ENCODE results near the gene CAPN3.
"Not testable (repeated sequence)": the region's sequence is repeated elsewhere in the genome, so short reads cannot be mapped to it uniquely, and the experiment has no call there.

Gene CAPN3

GRCh38 chr15:42359249-42359648 lies at the start of gene CAPN3:
TSS of gene CAPN3 (plus strand) at chr15:42359501. CDS start at chr15:42359806, 305 bp downstream.
- DNase-seq (ENCODE audit: low read depth in 2 of 3, low spot score in 2 of 3), result no peak

DNA sequence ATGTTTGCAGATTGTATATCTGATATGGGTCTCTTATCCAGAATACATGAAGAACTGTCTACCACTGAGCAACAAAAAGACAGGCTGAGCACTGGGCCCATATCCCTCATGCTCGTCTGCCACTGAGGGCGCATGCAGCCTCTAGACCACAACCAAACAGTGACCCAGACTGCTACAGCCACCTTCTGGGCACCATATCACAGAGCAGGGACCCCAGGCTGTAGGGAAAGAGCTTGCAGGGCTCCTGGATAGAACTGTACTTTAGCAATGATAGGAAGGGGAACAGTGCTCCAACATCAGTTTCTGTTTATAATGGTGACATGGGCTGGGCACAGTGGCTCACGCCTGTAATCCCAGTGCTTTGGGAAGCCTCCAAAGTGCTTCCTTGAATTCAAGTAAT lies 45.8 kb upstream of the CAPN3 start:
- no peak for DNase-seq (ENCODE audit: low read depth in 2 of 3, low spot score in 2 of 3)

- no peak for DNase-seq (ENCODE audit: low read depth in 2 of 3, low spot score in 2 of 3)
Measured at GRCh38 chr15:42314818-42315217, 44.5 kb upstream of the CAPN3 start.

- no peak for DNase-seq (ENCODE audit: low read depth in 2 of 3, low spot score in 2 of 3)
Measured at GRCh38 chr15:42315521-42315920, 43.8 kb upstream of the CAPN3 start.

- DNase-seq (ENCODE audit: low read depth in 2 of 3, low spot score in 2 of 3), result not testable (repeated sequence)
Measured at GRCh38 chr15:42316282-42316805, 43.0 kb upstream of the CAPN3 start.

- DNase-seq (ENCODE audit: low read depth in 2 of 3, low spot score in 2 of 3), result no peak
Measured at GRCh38 chr15:42319206-42319605, 40.1 kb upstream of the CAPN3 start.

DNA sequence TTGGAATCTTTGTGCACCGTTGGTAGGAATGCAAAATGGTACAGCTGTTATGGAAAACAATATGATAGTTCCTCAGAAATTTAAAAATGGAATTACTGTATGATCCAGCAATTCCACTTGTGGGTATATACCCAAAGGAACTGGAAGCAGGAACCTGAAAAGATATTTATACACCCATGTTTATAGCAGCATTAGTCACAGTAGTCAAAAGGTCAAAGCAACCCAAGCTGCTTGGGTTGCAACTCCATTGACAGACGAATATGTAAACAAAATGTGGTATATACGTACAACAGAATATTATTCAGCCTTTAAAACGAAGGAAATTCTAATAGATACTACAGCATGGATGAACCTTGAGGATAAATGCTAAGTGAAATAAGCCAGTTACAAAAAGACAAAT lies 35.0 kb upstream of the CAPN3 start:
- no peak for DNase-seq (ENCODE audit: low read depth in 2 of 3, low spot score in 2 of 3)

GRCh38 chr15:42329161-42329560 lies 30.1 kb upstream of the CAPN3 start:
- DNase-seq (ENCODE audit: low read depth in 2 of 3, low spot score in 2 of 3), result no peak

DNA sequence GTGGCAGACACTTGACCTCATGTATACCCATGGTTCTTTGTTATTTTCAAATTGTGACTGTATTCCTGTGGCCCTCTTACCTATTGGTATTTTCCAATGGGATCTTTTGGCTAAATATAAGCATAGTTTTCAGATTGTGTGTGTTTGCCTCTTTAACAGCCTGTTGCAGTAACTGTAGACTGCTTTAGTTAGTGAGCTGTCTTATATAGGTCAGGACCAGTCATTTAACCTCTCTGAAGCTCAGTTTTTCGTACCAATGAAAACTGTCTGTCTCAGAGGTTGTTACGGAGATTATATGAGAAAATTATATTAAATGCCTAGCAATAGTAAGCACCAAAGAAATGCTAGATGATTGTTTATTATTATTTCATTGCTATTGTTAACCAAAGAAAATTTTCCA lies 29.3 kb upstream of the CAPN3 start:
- no peak for DNase-seq (ENCODE audit: low read depth in 2 of 3, low spot score in 2 of 3)

GRCh38 chr15:42331235-42331634 lies 28.1 kb upstream of the CAPN3 start:
- DNase-seq (ENCODE audit: low read depth in 2 of 3, low spot score in 2 of 3), result no peak

DNA sequence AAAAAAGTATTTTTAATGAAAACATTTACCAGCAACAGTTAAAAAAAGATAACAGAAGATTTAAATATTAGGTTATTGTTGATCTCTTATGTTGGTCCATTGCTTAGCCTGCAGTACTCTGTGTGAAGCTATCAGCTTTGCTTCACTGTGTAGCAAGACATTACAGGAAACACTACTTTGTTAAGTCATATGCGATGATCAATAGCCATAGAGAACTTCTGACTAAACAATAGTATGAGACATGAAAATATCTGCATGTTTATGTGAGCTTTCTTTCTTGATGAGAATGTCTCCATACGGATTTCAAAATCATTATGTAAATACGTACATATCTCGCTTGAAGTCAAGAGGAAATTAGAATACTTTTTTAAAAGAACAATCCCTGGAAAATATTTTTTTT lies 27.0 kb upstream of the CAPN3 start:
- DNase-seq (ENCODE audit: low read depth in 2 of 3, low spot score in 2 of 3), result no peak

- no peak for DNase-seq (ENCODE audit: low read depth in 2 of 3, low spot score in 2 of 3)
Measured at GRCh38 chr15:42335074-42335473, 24.2 kb upstream of the CAPN3 start.

DNA sequence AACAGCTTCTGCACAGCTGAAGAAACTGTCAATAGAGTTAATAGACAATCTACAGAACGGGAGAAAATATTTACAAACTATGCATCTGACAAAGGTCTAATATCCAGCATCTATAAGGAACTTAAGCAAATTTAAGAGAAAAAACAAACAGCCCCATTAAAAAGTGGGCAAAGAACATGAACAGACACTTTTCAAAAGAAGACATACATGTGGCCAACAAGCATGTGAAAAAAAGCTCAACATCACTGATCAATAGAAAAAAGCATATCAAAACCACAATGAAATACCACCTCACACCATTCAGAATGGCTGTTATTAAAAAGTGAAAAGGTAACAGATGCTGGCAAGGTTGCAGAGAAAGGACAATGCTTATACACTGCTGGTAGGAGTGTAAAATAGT lies 22.7 kb upstream of the CAPN3 start:
- DNase-seq (ENCODE audit: low read depth in 2 of 3, low spot score in 2 of 3), result not testable (repeated sequence)

DNA sequence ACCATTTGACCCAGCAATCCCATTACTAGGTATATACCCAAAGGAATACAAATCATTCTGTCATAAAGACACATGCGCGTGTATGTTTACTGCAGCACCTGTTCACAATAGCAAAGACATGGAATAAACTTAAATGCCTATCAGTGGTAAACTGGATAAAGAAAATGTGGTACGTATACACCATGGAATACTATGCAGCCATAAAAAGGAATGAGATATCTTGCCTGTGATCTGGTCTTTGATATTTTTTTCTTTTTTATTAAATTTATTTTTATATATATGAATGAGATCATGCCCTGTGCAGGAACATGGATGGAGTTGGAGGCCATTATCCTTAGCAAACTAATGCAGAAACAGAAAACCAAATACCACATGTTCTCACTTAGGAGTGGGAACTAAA lies 22.2 kb upstream of the CAPN3 start:
- DNase-seq (ENCODE audit: low read depth in 2 of 3, low spot score in 2 of 3), result not testable (repeated sequence)

GRCh38 chr15:42338500-42338899 lies 20.8 kb upstream of the CAPN3 start:
- DNase-seq (ENCODE audit: low read depth in 2 of 3, low spot score in 2 of 3), result no peak

DNA sequence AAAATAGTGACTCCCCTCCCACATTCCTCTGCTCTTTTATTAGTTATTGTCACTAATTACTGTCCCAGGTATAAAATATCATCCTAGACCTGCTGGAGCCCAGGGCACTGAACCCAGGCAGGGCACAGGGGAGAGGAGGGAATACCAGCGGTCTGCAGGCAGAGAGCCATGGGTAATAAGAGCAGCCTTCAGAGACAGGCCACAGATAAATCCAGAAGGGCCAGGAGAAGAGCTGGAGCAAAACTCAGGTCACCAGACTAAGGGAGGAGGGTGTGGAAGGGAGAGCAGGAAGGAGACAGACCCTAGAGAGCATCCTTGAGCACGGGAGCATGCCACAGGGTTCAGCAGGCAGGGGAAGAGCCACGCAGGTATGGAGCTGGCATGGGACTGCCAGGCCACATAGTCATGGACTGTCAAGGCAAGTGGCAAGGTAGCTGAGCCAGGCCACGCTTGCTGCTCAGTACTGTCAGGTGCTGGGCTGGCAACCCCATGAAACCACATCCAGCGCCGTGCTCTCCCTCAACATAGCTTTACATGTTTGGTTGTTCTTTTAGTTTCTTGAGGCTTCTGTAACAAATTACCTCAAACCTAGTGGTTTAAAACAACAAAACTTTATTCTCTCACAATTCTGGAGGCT lies 15.6 kb upstream of the CAPN3 start:
- DNase-seq (ENCODE audit: low read depth in 2 of 3, low spot score in 2 of 3), result no peak

DNA sequence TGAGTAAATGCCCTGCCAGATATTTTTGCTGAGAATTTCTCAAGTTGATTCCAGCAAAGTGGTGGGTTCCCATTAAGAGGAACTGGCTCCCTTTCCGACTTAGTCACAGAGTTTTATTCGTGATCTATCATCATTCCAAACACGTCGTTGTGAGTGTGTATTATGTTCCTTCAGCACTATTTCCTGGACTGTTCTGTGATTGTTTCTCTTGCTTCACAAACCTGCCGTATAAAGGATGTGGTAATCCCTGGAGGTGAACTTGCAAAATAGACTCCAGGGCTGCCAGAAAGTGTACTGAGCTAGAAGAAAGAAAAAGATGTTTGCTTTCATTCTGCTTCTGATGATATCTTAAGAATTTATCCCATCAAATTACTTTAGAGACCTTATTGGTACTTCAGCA lies 14.5 kb upstream of the CAPN3 start:
- DNase-seq (ENCODE audit: low read depth in 2 of 3, low spot score in 2 of 3), result no peak

DNA sequence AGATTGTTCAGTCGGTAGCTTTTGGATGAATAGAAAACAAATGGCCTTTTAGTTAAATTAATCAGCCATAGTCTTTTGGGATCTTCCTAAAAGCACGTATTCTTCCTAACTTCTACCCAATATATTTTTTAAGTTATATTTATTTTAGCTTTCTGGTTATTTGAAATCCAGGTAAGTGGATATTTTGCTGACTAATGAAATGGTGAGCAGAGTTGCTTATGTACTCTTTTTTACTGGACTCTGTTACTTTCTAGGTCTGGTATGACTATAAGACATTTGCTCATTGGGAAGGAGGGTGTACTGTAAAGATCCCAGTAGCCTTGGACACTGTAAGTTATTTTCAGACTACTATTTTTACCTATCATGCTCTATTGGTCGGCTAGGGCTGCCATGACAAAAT lies 13.8 kb upstream of the CAPN3 start:
- DNase-seq (ENCODE audit: low read depth in 2 of 3, low spot score in 2 of 3), result no peak

DNA sequence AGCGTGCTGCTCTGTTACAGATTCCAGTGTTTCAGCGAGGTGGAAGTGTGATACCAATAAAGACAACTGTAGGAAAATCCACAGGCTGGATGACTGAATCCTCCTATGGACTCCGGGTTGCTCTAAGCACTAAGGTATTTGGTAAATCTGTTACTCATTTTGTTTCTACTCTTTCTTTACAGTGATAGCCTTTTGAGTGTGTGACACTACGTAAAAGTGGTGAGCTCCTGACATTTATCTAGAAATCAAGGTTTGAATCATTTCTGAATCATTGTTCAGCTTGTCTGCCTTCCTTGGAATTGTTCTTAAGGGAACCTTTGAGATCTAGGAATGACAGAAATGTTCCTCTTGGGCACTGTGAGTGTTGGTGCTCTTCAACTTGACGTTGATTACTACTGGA lies 11.2 kb upstream of the CAPN3 start:
- DNase-seq (ENCODE audit: low read depth in 2 of 3, low spot score in 2 of 3), result no peak

DNA sequence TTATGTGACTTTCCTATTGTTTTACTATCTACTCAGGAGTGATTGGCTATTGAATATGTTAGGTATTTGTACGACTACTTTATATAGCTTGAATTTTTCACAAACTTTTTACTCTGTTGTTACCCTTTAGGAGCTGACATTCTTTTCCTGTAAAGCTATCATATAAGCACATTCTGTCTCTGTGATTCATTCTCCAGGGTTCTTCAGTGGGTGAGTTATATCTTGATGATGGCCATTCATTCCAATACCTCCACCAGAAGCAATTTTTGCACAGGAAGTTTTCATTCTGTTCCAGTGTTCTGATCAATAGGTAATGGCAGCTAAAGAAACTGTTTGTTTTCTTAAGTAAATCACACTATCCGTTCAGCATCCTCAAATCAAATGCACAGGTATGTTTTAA lies 10.1 kb upstream of the CAPN3 start:
- DNase-seq (ENCODE audit: low read depth in 2 of 3, low spot score in 2 of 3), result no peak

DNA sequence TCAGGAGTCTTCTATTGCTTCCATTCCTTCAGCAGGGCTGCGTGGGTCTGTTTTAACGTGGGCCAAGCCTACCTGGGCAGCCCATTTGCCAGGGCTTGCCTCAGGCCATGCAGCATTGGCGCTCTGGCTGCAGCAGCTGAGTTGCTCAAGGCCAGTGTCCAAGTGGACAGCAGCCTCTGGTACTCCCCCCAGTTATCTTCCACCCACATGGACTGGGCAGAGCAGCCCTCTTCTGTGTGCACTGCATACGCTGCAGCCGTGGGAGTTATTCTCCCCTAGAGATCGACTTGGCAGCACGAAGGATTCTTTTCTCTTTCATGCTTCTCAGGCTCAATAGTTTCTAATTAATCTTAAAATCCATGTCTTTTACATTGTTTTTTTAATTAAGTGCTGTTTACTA lies 6.9 kb upstream of the CAPN3 start:
- no peak for DNase-seq (ENCODE audit: low read depth in 2 of 3, low spot score in 2 of 3)

- DNase-seq (ENCODE audit: low read depth in 2 of 3, low spot score in 2 of 3), result no peak
Measured at GRCh38 chr15:42353061-42353460, 6.2 kb upstream of the CAPN3 start.

DNA sequence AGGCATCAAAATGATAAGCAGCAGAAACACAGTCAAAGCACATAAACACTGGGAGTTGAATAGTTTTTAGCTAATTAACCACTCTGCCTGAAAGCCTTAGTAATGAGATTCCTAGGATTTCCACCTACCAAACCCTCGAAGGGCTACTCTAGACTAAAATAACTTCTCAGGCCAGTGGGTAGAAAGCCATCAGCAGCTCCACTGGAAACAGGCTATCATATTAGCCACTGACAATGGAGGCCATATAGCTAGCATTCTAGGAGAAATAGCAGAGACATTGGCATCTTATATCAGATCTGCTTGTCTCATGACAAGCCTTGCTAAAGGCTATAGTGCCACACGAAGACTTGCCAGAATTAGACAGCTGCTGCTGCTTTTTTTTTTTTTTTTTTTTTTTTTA lies 4.5 kb upstream of the CAPN3 start:
- DNase-seq (ENCODE audit: low read depth in 2 of 3, low spot score in 2 of 3), result no peak
